ENCODE measurements around the gene BCL2L12.

The BCL2L12 gene

GRCh38 chr19:49699364-49699763 is 33.6 kb downstream of the BCL2L12 start:
- H3K9me2 ChIP-seq (replicated peaks; ENCODE audit: insufficient read depth, low read length) = no peaks in the 10 kb centered on the region
- no peak overlapping the region for H3K9ac ChIP-seq (ENCODE audit: low read length)
- H3K79me2 ChIP-seq (ENCODE audit: low read length) = no peaks in the 10 kb centered on the region
- H3K4me3 ChIP-seq (ENCODE audit: low read length) = no peak overlapping the region
- H3F3A ChIP-seq (ENCODE audit: insufficient read depth, low read length) = no peaks in the 10 kb centered on the region
- no peaks in the 10 kb centered on the region for H3K9me3 ChIP-seq (replicated peaks; ENCODE audit: insufficient read depth, low read length)
- no peak overlapping the region for H3K4me2 ChIP-seq (ENCODE audit: low read depth, low read length)
- peaks cover 24% of the 10 kb centered on the region for H3K27me3 ChIP-seq (replicated peaks; ENCODE audit: insufficient read depth, low read length)
- no peak for DNase-seq
- no peak overlapping the region for H2AFZ ChIP-seq (ENCODE audit: low read length)
- H3K4me1 ChIP-seq (ENCODE audit: low read length) = no peaks in the 10 kb centered on the region
- no peaks in the 10 kb centered on the region for H4K20me1 ChIP-seq (ENCODE audit: insufficient read depth, low read length)
- no peaks in the 10 kb centered on the region for H3K36me3 ChIP-seq (replicated peaks; ENCODE audit: insufficient read depth, low read length)
- H3K27ac ChIP-seq (ENCODE audit: low read length) = no peak overlapping the region
- no peak for TF ChIP-seq EZH2 (optimal IDR thresholded peaks at IDR 0.05; ENCODE audit: low read depth, low read length)
- no peak for TF ChIP-seq CTCF (IDR thresholded peaks at IDR 0.05; ENCODE audit: low read length)
- TF ChIP-seq EZH2phosphoT487 (IDR thresholded peaks at IDR 0.05; ENCODE audit: low read length) = no peak

GRCh38 chr19:49700563-49700962 is 34.8 kb downstream of the BCL2L12 start:
- H3K27ac ChIP-seq (ENCODE audit: low read length) = no peak overlapping the region
- TF ChIP-seq EZH2phosphoT487 (IDR thresholded peaks at IDR 0.05; ENCODE audit: low read length) (no peak), EZH2 (optimal IDR thresholded peaks at IDR 0.05; ENCODE audit: low read depth, low read length) (no peak), CTCF (IDR thresholded peaks at IDR 0.05; ENCODE audit: low read length) (no peak)
- no peaks in the 10 kb centered on the region for H4K20me1 ChIP-seq (ENCODE audit: insufficient read depth, low read length)
- H3K9ac ChIP-seq (ENCODE audit: low read length) = no peak overlapping the region
- no peak overlapping the region for H3K4me3 ChIP-seq (ENCODE audit: low read length)
- H3K9me3 ChIP-seq (replicated peaks; ENCODE audit: insufficient read depth, low read length) = no peaks in the 10 kb centered on the region
- no peaks in the 10 kb centered on the region for H3K4me1 ChIP-seq (ENCODE audit: low read length)
- H3K36me3 ChIP-seq (replicated peaks; ENCODE audit: insufficient read depth, low read length) = no peaks in the 10 kb centered on the region
- no peak overlapping the region for H3K4me2 ChIP-seq (ENCODE audit: low read depth, low read length)
- H2AFZ ChIP-seq (ENCODE audit: low read length) = no peak overlapping the region
- H3K27me3 ChIP-seq (replicated peaks; ENCODE audit: insufficient read depth, low read length) = peaks cover 36% of the 10 kb centered on the region
- H3K79me2 ChIP-seq (ENCODE audit: low read length) = no peaks in the 10 kb centered on the region
- DNase-seq = no peak
- H3F3A ChIP-seq (ENCODE audit: insufficient read depth, low read length) = no peaks in the 10 kb centered on the region
- H3K9me2 ChIP-seq (replicated peaks; ENCODE audit: insufficient read depth, low read length) = no peaks in the 10 kb centered on the region

- H3K9me2 ChIP-seq (replicated peaks; ENCODE audit: insufficient read depth, low read length) = no peaks in the 10 kb centered on the region
- no peak overlapping the region for H3K27ac ChIP-seq (ENCODE audit: low read length)
- no peaks in the 10 kb centered on the region for H3K9me3 ChIP-seq (replicated peaks; ENCODE audit: insufficient read depth, low read length)
- no peaks in the 10 kb centered on the region for H4K20me1 ChIP-seq (ENCODE audit: insufficient read depth, low read length)
- H3F3A ChIP-seq (ENCODE audit: insufficient read depth, low read length) = no peaks in the 10 kb centered on the region
- DNase-seq = no peak
- H3K9ac ChIP-seq (ENCODE audit: low read length) = no peak overlapping the region
- H3K36me3 ChIP-seq (replicated peaks; ENCODE audit: insufficient read depth, low read length) = no peaks in the 10 kb centered on the region
- H3K4me2 ChIP-seq (ENCODE audit: low read depth, low read length) = no peak overlapping the region
- H3K27me3 ChIP-seq (replicated peaks; ENCODE audit: insufficient read depth, low read length) = peaks cover 43% of the 10 kb centered on the region
- no peaks in the 10 kb centered on the region for H3K79me2 ChIP-seq (ENCODE audit: low read length)
- H3K4me1 ChIP-seq (ENCODE audit: low read length) = no peaks in the 10 kb centered on the region
- H3K4me3 ChIP-seq (ENCODE audit: low read length) = no peak overlapping the region
- H2AFZ ChIP-seq (ENCODE audit: low read length) = no peak overlapping the region
- TF ChIP-seq EZH2phosphoT487 (IDR thresholded peaks at IDR 0.05; ENCODE audit: low read length) (no peak), EZH2 (optimal IDR thresholded peaks at IDR 0.05; ENCODE audit: low read depth, low read length) (no peak), CTCF (IDR thresholded peaks at IDR 0.05; ENCODE audit: low read length) (no peak)
Observed at GRCh38 chr19:49701271-49701786, 35.6 kb downstream of the BCL2L12 start.

Data from MM.1S (cell line).